Adrenal gland (tissue), 5 donors: Measurements from ENCODE around the gene ARMH3.

ENCODE experiments used
- POLR2A ChIP-seq, 2 donors: fragments of 450-650 bp; IDR thresholded peaks; one replicate each; pipeline ENCODE4 v1.6.1; 2017; ENCODE audit warnings: antibody characterized with exemption in 2 of 2, mild to moderate bottlenecking in 2 of 2, moderate library complexity in 1 of 2
- TF ChIP-seq, protein P1 (sequence below), 6 experiments: fragments of 450-650 bp in 4 of 6; fragments of 200-600 bp in 2 of 6; sonication (generic) in 1 of 6; IDR thresholded peaks; 1 replicate in 5 of 6; 2 replicates in 1 of 6; pipeline versions ENCODE4 v1.5.1 to v1.8.0; 2016 to 2021; ENCODE audit warnings: antibody characterized with exemption in 6 of 6, mild to moderate bottlenecking in 2 of 6, moderate library complexity in 1 of 6
- donor health status: DM: no; HTN: no; CAD: no.

DNA sequence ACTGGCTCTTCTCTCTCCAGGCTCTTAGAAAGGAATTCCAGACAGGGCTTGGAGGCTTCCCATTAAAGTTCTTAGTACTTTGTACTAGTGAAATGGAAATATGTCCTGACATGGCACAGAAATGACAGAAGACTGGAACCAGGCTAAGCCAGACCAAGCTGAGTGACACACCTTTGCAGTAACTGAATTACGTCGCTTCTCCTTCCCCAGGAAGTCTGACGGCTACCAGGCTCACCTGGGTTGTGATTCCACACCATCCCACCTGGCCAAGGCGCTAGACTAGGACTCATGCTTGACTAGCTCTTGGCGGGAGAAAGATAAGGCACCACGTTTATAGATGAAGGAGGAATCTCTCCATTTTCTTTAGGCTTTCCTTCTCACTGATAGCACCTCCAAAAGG is 161.7 kb downstream of the ARMH3 start:
- TF ChIP-seq, protein P1, sequence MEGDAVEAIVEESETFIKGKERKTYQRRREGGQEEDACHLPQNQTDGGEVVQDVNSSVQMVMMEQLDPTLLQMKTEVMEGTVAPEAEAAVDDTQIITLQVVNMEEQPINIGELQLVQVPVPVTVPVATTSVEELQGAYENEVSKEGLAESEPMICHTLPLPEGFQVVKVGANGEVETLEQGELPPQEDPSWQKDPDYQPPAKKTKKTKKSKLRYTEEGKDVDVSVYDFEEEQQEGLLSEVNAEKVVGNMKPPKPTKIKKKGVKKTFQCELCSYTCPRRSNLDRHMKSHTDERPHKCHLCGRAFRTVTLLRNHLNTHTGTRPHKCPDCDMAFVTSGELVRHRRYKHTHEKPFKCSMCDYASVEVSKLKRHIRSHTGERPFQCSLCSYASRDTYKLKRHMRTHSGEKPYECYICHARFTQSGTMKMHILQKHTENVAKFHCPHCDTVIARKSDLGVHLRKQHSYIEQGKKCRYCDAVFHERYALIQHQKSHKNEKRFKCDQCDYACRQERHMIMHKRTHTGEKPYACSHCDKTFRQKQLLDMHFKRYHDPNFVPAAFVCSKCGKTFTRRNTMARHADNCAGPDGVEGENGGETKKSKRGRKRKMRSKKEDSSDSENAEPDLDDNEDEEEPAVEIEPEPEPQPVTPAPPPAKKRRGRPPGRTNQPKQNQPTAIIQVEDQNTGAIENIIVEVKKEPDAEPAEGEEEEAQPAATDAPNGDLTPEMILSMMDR (IDR thresholded peaks at IDR 0.05) = no peak
- TF ChIP-seq POLR2A (IDR thresholded peaks at IDR 0.05) = no peak
